ENCODE results near the gene NF2.

Gene NF2

DNA sequence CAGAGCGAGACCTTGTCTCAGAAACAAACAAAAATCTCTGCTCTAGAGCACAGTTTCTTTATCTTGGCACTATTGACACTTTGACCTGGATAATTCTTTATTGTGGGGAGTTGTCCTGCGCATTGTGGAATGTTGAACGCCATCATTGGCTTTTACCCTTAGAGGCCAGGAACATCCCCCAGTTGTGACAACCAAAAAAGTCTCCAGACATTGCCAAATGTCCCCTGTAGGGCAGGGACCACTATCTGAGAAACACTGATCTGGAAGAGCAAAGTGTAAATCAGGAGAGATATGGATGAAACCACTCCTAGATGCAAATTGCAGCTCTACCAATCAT lies 4.8 kb upstream of the NF2 start:
- peaks cover 7% of the 10 kb centered on the region for H3K4me1 ChIP-seq (ENCODE audit: control insufficient read depth, low read length)
- no peak overlapping the region for H3K27ac ChIP-seq (ENCODE audit: low read depth, low read length)
- H3K9me2 ChIP-seq (replicated peaks; ENCODE audit: control insufficient read depth, low read length): no peaks in the 10 kb centered on the region
- no peaks in the 10 kb centered on the region for H3F3A ChIP-seq (ENCODE audit: control insufficient read depth, insufficient read depth)
- H3K4me2 ChIP-seq (ENCODE audit: low read length): no peak overlapping the region
- peaks cover 2% of the 10 kb centered on the region for H3K79me2 ChIP-seq (ENCODE audit: control insufficient read depth, low read length)
- H3K9me3 ChIP-seq (ENCODE audit: control insufficient read depth, insufficient read depth, low read length): peaks cover 5% of the 10 kb centered on the region
- no peaks in the 10 kb centered on the region for H3K27me3 ChIP-seq (ENCODE audit: control insufficient read depth, low read length)
- peaks cover 1% of the 10 kb centered on the region for H3K36me3 ChIP-seq (ENCODE audit: control insufficient read depth, low read length)
- H4K20me1 ChIP-seq (ENCODE audit: control insufficient read depth, insufficient read depth, low read depth, low read length): no peaks in the 10 kb centered on the region
- no peak overlapping the region for H3K4me3 ChIP-seq (ENCODE audit: low read length)
- no peak for TF ChIP-seq EZH2phosphoT487 (IDR thresholded peaks at IDR 0.05; ENCODE audit: borderline replicate concordance, low read length)
- no peak for TF ChIP-seq CTCF (IDR thresholded peaks at IDR 0.05; ENCODE audit: low read depth, low read length, poor library complexity, severe bottlenecking)

DNA sequence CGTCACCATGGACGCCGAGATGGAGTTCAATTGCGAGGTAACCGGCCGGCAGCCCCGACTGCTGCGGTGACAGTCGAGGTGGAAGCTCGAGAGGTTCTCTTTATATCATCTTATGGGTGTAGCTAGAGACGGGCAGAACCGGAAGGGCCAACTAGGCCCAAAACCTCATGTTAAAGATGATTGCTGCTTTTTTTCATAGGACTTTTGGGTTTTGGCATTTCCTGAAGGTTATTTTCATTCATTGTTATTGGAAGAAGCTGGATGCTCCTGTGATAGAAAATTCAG lies 585 bp downstream of the NF2 start:
- Histone ChIP-seq H3K9me3 (ENCODE audit: control insufficient read depth, insufficient read depth, low read length) (peaks cover 3% of the 10 kb centered on the region; the same call in 1 of the 2 replicates), H3K36me3 (ENCODE audit: control insufficient read depth, low read length) (peaks cover 32% of the 10 kb centered on the region), H4K20me1 (ENCODE audit: control insufficient read depth, insufficient read depth, low read depth, low read length) (no peaks in the 10 kb centered on the region), H3K4me3 (ENCODE audit: low read length) (peak overlapping the region; percentile 95), H3K79me2 (ENCODE audit: control insufficient read depth, low read length) (peaks cover 53% of the 10 kb centered on the region), H3K9me2 (replicated peaks; ENCODE audit: control insufficient read depth, low read length) (no peaks in the 10 kb centered on the region), H3K4me1 (ENCODE audit: control insufficient read depth, low read length) (peaks cover 9% of the 10 kb centered on the region), H3K27me3 (ENCODE audit: control insufficient read depth, low read length) (no peaks in the 10 kb centered on the region), H3F3A (ENCODE audit: control insufficient read depth, insufficient read depth) (no peaks in the 10 kb centered on the region), H3K27ac (ENCODE audit: low read depth, low read length) (peak overlapping the region; percentile 37), H3K4me2 (ENCODE audit: low read length) (peak overlapping the region; percentile 65)
- TF ChIP-seq CTCF (IDR thresholded peaks at IDR 0.05; ENCODE audit: low read depth, low read length, poor library complexity, severe bottlenecking) (no peak), EZH2phosphoT487 (IDR thresholded peaks at IDR 0.05; ENCODE audit: borderline replicate concordance, low read length) (no peak)

- Histone ChIP-seq H4K20me1 (ENCODE audit: control insufficient read depth, insufficient read depth, low read depth, low read length) (no peaks in the 10 kb centered on the region), H3K27me3 (ENCODE audit: control insufficient read depth, low read length) (no peaks in the 10 kb centered on the region), H3K79me2 (ENCODE audit: control insufficient read depth, low read length) (peaks cover 67% of the 10 kb centered on the region), H3K4me1 (ENCODE audit: control insufficient read depth, low read length) (peaks cover 9% of the 10 kb centered on the region), H3F3A (ENCODE audit: control insufficient read depth, insufficient read depth) (no peaks in the 10 kb centered on the region), H3K36me3 (ENCODE audit: control insufficient read depth, low read length) (peaks cover 33% of the 10 kb centered on the region), H3K9me2 (replicated peaks; ENCODE audit: control insufficient read depth, low read length) (no peaks in the 10 kb centered on the region), H3K27ac (ENCODE audit: low read depth, low read length) (no peak overlapping the region), H3K4me2 (ENCODE audit: low read length) (peak overlapping the region; percentile 65; the same call in 1 of the 2 replicates), H3K9me3 (ENCODE audit: control insufficient read depth, insufficient read depth, low read length) (peaks cover 3% of the 10 kb centered on the region; the same call in 1 of the 2 replicates), H3K4me3 (ENCODE audit: low read length) (peak overlapping the region; percentile 95; the same call in 1 of the 2 replicates)
- TF ChIP-seq CTCF (IDR thresholded peaks at IDR 0.05; ENCODE audit: low read depth, low read length, poor library complexity, severe bottlenecking) (no peak), EZH2phosphoT487 (IDR thresholded peaks at IDR 0.05; ENCODE audit: borderline replicate concordance, low read length) (no peak)
Observed at GRCh38 chr22:29605527-29605850, 2.1 kb downstream of the NF2 start.

DNA sequence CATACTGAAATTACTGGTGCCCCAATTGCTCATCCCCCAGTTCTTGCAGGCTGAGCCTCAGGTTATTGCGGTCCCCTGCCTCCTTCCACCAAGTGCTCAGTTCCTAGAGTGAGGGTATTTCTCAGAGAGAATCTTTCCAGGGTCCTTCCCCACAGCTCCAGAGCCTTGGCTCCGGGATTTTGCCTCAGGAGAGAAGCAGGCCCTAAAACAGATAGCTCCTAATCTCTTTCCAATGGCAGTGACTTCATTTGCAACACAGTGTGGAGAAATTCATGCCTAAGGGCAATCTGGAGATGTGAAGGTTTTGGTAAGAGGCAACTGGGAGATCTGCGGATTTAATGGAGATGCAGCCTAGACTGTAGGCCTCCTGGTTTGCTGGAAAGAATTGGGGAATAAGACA lies 2.9 kb downstream of the NF2 start:
- Histone ChIP-seq H3K79me2 (ENCODE audit: control insufficient read depth, low read length) (peaks cover 76% of the 10 kb centered on the region), H3K27ac (ENCODE audit: low read depth, low read length) (no peak overlapping the region), H3K36me3 (ENCODE audit: control insufficient read depth, low read length) (peaks cover 33% of the 10 kb centered on the region), H3F3A (ENCODE audit: control insufficient read depth, insufficient read depth) (no peaks in the 10 kb centered on the region), H3K27me3 (ENCODE audit: control insufficient read depth, low read length) (no peaks in the 10 kb centered on the region), H3K4me1 (ENCODE audit: control insufficient read depth, low read length) (peaks cover 9% of the 10 kb centered on the region), H4K20me1 (ENCODE audit: control insufficient read depth, insufficient read depth, low read depth, low read length) (no peaks in the 10 kb centered on the region), H3K9me2 (replicated peaks; ENCODE audit: control insufficient read depth, low read length) (no peaks in the 10 kb centered on the region), H3K9me3 (ENCODE audit: control insufficient read depth, insufficient read depth, low read length) (peaks cover 3% of the 10 kb centered on the region; the same call in 1 of the 2 replicates), H3K4me2 (ENCODE audit: low read length) (no peak overlapping the region), H3K4me3 (ENCODE audit: low read length) (no peak overlapping the region)
- TF ChIP-seq CTCF (IDR thresholded peaks at IDR 0.05; ENCODE audit: low read depth, low read length, poor library complexity, severe bottlenecking) (no peak), EZH2phosphoT487 (IDR thresholded peaks at IDR 0.05; ENCODE audit: borderline replicate concordance, low read length) (no peak)
